ENCODE measurements around the gene AFF3.

AFF3 gene

DNA sequence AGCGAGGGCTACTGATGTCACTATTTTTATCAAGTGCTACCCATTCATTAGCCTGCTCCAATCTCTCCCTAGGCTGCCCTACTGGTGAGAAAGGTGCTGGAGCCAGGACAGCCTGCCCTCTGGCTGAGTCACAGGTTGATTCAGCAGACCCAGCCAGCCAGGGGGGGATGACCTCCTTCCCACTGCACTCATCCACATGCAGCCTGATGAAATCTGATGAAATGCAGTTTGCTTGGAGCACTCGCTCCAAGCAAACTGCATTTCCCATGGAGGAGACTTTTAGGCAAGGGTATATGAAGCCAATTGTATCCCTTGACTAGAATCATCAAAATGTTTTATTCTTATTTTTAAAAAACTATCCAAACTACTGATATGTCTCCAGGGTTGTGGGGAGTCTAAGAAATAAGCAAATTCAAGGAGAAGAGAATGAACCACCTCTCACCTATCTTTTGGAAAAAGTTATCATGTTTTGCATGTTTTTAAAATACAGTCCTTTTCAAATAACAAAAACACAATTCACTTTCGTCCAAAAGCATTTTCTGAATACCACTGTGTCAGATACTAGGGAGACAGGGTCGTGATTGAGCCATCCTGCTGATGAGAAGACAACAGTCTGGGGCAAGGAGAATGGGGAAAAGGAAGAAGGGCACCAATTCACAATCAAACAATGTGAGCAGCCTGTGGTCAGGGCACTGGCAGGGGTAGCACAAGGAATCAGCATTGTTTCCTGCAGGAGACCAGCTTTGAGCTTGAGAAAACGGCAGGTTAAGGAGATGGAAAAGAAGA lies 128.3 kb downstream of the AFF3 start:
- Histone ChIP-seq H3K79me2 (ENCODE audit: control insufficient read depth, insufficient read depth, low read length, unreplicated experiment) (no peaks in the 10 kb centered on the region), H2AFZ (ENCODE audit: low read length, unreplicated experiment) (no peak overlapping the region), H3K36me3 (ENCODE audit: insufficient read depth, low read length) (no peaks in the 10 kb centered on the region), H3K4me1 (ENCODE audit: control insufficient read depth, insufficient read depth, low read length, unreplicated experiment) (peaks cover 63% of the 10 kb centered on the region), H3K4me3 (ENCODE audit: low read depth, low read length) (0 out of 2 replicates have a peak overlapping the region, but pooled peaks have one; percentile 3), H3K27me3 (ENCODE audit: insufficient read depth, low read length) (no peaks in the 10 kb centered on the region), H3K27ac (ENCODE audit: low read depth, low read length) (peak overlapping the region; percentile 91)

DNA sequence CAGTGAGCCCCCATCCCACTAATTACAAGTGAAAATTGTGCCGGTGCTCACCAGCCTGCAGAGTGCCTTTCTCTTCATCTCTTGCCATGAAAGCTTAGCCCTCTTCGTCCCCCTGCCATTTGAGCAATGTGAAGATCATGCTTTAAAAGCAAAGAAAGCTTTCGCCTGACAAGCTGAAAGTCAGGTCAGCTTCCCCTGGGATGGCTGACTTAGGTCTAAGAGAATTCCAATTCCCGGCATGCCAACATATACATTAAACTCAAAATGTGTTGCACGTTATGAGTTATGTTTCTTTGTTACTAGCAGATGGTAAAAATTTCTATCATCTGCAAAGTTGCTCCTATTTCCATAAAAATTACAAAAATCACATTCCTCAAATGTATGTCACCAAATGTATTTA lies 129.8 kb downstream of the AFF3 start:
- no peaks in the 10 kb centered on the region for H3K27me3 ChIP-seq (ENCODE audit: insufficient read depth, low read length)
- no peaks in the 10 kb centered on the region for H3K36me3 ChIP-seq (ENCODE audit: insufficient read depth, low read length)
- H3K27ac ChIP-seq (ENCODE audit: low read depth, low read length) = peak overlapping the region; percentile 91
- no peaks in the 10 kb centered on the region for H3K79me2 ChIP-seq (ENCODE audit: control insufficient read depth, insufficient read depth, low read length, unreplicated experiment)
- H2AFZ ChIP-seq (ENCODE audit: low read length, unreplicated experiment) = peak overlapping the region; percentile 51
- peak overlapping the region; percentile 58; the same call in 1 of the 2 replicates for H3K4me3 ChIP-seq (ENCODE audit: low read depth, low read length)
- H3K4me1 ChIP-seq (ENCODE audit: control insufficient read depth, insufficient read depth, low read length, unreplicated experiment) = peaks cover 48% of the 10 kb centered on the region

DNA sequence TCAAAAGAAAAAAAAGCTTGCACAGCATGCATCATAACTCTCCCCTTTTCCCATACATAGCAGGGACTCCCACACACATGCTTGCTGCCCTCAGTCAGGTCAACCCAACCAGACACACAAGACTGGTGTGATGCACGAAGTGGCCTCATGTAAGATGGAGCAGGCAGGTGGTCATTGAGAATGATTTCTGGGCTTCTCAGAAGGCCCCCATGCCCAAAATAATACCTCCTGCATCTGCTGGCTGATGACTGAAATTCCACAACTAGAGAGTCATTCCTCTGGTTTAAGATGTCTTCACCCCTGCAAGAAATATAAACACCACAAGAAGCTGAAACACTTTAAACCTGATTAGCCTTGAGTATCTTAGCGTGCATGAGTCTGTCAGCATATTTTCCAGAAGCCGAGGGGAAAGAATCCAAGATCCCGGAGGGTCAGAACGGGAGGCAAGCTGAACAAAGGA lies 131.1 kb downstream of the AFF3 start:
- H3K27ac ChIP-seq (ENCODE audit: low read depth, low read length) = peak overlapping the region; percentile 61
- H3K79me2 ChIP-seq (ENCODE audit: control insufficient read depth, insufficient read depth, low read length, unreplicated experiment) = no peaks in the 10 kb centered on the region
- H3K27me3 ChIP-seq (ENCODE audit: insufficient read depth, low read length) = no peaks in the 10 kb centered on the region
- peaks cover 40% of the 10 kb centered on the region for H3K4me1 ChIP-seq (ENCODE audit: control insufficient read depth, insufficient read depth, low read length, unreplicated experiment)
- H3K36me3 ChIP-seq (ENCODE audit: insufficient read depth, low read length) = no peaks in the 10 kb centered on the region
- peak overlapping the region; percentile 35 for H2AFZ ChIP-seq (ENCODE audit: low read length, unreplicated experiment)
- H3K4me3 ChIP-seq (ENCODE audit: low read depth, low read length) = peak overlapping the region; percentile 58

DNA sequence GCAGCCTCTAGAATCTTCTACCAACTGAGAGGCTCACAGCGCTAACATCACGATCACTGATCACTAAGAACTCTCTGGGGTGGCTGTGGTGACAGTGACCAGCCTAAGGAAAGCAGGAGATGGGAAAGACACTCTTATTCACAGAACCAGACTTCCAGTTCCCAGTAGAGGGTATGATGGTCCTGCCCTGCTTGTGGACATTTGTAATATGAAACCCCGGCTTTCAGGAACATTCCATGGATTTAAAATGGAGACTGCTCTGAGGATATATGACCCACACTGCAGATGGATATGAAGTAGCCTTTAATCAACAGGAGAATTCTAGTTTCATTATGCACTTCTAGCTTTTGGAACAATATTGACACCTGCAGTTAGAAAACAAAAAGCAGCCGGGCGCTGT lies 131.8 kb downstream of the AFF3 start:
- Histone ChIP-seq H3K27ac (ENCODE audit: low read depth, low read length) (no peak overlapping the region), H3K36me3 (ENCODE audit: insufficient read depth, low read length) (no peaks in the 10 kb centered on the region), H2AFZ (ENCODE audit: low read length, unreplicated experiment) (no peak overlapping the region), H3K79me2 (ENCODE audit: control insufficient read depth, insufficient read depth, low read length, unreplicated experiment) (no peaks in the 10 kb centered on the region), H3K27me3 (ENCODE audit: insufficient read depth, low read length) (no peaks in the 10 kb centered on the region), H3K4me1 (ENCODE audit: control insufficient read depth, insufficient read depth, low read length, unreplicated experiment) (peaks cover 40% of the 10 kb centered on the region), H3K4me3 (ENCODE audit: low read depth, low read length) (no peak overlapping the region)

DNA sequence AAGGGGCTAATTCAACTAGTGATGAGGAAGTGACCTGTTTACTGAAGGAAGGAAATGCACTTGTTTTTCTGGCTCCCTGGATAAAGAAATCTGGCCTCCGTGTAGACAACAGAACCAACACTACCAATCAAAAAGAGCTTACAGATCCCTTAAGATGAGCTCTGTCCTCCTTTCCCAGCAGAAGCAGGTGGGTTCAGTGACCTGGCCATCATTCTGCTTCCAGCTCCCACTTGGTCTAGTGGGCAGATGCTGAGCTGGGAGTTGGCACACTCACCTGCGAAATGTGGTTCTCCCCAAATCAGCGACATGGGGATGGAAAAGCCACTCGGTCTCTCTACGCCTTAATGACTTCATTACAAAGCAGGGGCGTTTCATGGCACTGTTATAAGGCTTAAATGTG lies 132.6 kb downstream of the AFF3 start:
- Histone ChIP-seq H3K27ac (ENCODE audit: low read depth, low read length) (no peak overlapping the region), H2AFZ (ENCODE audit: low read length, unreplicated experiment) (no peak overlapping the region)

DNA sequence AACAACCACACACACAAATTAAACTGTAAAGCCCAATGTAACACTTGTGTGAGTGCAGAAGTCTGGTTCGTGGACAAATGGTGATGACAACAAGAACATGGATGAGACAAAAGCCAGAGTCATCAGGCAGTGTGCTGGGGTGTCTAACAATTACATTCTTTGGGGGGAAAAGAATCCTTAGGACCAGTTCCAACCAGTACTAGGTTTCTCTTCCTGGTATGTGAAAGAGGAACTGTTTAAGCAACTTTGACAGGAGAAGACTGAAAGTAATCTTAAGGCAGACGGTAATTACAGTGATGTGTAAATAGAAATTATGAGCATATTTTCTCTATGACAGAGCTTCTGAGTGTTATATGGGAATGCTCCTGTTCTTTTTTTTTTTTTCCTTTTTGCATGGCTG lies 133.4 kb downstream of the AFF3 start:
- no peak overlapping the region for H3K4me3 ChIP-seq (ENCODE audit: low read depth, low read length)
- no peaks in the 10 kb centered on the region for H3K36me3 ChIP-seq (ENCODE audit: insufficient read depth, low read length)
- H2AFZ ChIP-seq (ENCODE audit: low read length, unreplicated experiment) = no peak overlapping the region
- H3K27ac ChIP-seq (ENCODE audit: low read depth, low read length) = no peak overlapping the region
- H3K4me1 ChIP-seq (ENCODE audit: control insufficient read depth, insufficient read depth, low read length, unreplicated experiment) = peaks cover 33% of the 10 kb centered on the region
- H3K27me3 ChIP-seq (ENCODE audit: insufficient read depth, low read length) = no peaks in the 10 kb centered on the region
- no peaks in the 10 kb centered on the region for H3K79me2 ChIP-seq (ENCODE audit: control insufficient read depth, insufficient read depth, low read length, unreplicated experiment)

More for the DNA sequence above, 132.6 kb downstream of the AFF3 start:
- H3K4me1 ChIP-seq (ENCODE audit: control insufficient read depth, insufficient read depth, low read length, unreplicated experiment) = peaks cover 40% of the 10 kb centered on the region
- no peak overlapping the region for H3K4me3 ChIP-seq (ENCODE audit: low read depth, low read length)
- no peaks in the 10 kb centered on the region for H3K27me3 ChIP-seq (ENCODE audit: insufficient read depth, low read length)
- H3K36me3 ChIP-seq (ENCODE audit: insufficient read depth, low read length) = no peaks in the 10 kb centered on the region
- H3K79me2 ChIP-seq (ENCODE audit: control insufficient read depth, insufficient read depth, low read length, unreplicated experiment) = no peaks in the 10 kb centered on the region

DNA sequence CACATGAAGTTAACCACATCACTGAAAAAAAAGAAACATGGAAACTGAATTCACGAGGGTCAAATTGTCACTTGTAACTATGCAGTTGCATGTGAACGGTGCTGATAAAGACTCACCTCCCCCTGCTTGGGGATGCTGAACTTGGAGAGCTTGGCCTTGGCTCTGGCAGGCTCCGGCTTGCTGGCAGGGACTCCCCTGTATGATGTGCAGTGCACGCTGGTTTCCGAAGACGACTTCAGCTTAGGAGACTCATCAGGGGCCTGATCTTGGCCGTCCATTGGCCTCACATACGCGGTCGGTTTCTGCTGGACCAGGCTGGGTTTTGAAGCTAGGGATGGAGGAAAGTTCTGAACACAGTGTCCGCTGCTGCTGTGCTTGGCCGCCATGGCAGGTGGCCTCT lies 135.9 kb downstream of the AFF3 start:
- H3K4me1 ChIP-seq (ENCODE audit: control insufficient read depth, insufficient read depth, low read length, unreplicated experiment) = peaks cover 10% of the 10 kb centered on the region
- H3K4me3 ChIP-seq (ENCODE audit: low read depth, low read length) = no peak overlapping the region
- no peak overlapping the region for H3K27ac ChIP-seq (ENCODE audit: low read depth, low read length)
- H3K36me3 ChIP-seq (ENCODE audit: insufficient read depth, low read length) = no peaks in the 10 kb centered on the region
- H2AFZ ChIP-seq (ENCODE audit: low read length, unreplicated experiment) = no peak overlapping the region
- no peaks in the 10 kb centered on the region for H3K27me3 ChIP-seq (ENCODE audit: insufficient read depth, low read length)
- no peaks in the 10 kb centered on the region for H3K79me2 ChIP-seq (ENCODE audit: control insufficient read depth, insufficient read depth, low read length, unreplicated experiment)

DNA sequence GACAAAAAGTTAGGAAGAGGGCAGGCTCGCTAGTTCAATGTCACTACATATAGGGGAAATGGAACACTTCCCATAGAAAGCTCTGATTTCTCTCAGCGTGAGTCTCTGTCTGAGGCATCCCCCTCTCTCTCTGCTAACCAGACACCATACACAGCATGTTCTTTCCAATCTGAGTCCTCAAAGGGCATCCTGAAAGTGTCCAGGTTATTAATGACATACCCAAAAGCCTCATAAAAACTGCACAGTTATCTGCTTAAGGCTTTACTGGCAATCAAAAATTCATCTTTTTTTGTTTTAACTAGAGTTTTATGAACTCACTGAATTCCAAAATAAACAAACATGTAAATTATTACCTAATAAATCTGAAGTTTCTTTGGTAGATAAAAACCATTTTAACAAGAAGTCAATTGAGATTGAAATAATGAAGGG lies 137.4 kb downstream of the AFF3 start:
- Histone ChIP-seq H2AFZ (ENCODE audit: low read length, unreplicated experiment) (no peak overlapping the region), H3K4me1 (ENCODE audit: control insufficient read depth, insufficient read depth, low read length, unreplicated experiment) (no peaks in the 10 kb centered on the region), H3K36me3 (ENCODE audit: insufficient read depth, low read length) (no peaks in the 10 kb centered on the region), H3K27ac (ENCODE audit: low read depth, low read length) (no peak overlapping the region), H3K79me2 (ENCODE audit: control insufficient read depth, insufficient read depth, low read length, unreplicated experiment) (no peaks in the 10 kb centered on the region), H3K4me3 (ENCODE audit: low read depth, low read length) (no peak overlapping the region), H3K27me3 (ENCODE audit: insufficient read depth, low read length) (no peaks in the 10 kb centered on the region)

DNA sequence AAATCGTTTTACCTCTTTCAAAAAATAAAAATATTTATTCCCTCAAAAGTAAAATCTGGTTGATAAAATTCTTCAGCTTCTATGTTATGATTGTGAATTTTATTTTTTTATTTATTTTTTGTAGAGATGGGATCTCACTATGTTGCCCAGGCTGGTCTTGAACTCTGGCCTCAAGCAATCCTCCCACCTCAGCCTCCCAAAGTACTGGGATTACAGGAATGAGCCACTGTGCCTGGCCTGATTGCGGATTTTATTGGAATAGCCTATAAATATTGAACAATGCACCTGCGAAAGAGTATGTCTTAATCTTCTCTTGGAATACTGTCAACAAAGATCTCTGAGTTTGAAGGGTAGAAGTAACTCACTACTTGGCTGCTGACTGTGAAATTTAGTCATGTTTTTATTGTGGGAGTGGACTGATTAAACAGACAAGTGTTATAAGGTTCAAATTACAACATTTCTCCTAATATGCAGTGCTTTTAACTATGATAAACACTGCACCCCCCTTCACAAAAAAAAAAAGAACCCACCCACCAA lies 138.0 kb downstream of the AFF3 start:
- no peaks in the 10 kb centered on the region for H3K79me2 ChIP-seq (ENCODE audit: control insufficient read depth, insufficient read depth, low read length, unreplicated experiment)
- no peaks in the 10 kb centered on the region for H3K4me1 ChIP-seq (ENCODE audit: control insufficient read depth, insufficient read depth, low read length, unreplicated experiment)
- no peak overlapping the region for H3K4me3 ChIP-seq (ENCODE audit: low read depth, low read length)
- H2AFZ ChIP-seq (ENCODE audit: low read length, unreplicated experiment) = no peak overlapping the region
- H3K27me3 ChIP-seq (ENCODE audit: insufficient read depth, low read length) = no peaks in the 10 kb centered on the region
- H3K27ac ChIP-seq (ENCODE audit: low read depth, low read length) = no peak overlapping the region
- no peaks in the 10 kb centered on the region for H3K36me3 ChIP-seq (ENCODE audit: insufficient read depth, low read length)

DNA sequence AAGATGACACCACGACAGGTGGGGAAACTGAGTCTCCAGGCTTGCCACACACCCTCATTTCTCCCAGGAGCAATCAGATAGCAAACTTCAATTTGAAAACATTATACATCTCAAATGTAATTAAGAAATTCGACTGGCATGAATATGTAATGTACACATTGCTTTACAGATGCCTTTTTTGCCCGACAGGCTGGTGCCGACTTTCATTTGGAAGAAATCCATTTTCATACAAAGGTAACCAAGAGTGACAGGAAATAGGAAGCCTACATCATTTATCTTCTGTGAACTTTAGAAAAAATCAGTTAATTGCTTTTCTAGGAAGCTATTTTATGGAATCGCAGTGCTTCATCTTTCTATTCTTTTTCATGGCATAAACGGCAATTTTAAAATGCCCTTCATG lies 140.3 kb downstream of the AFF3 start:
- Histone ChIP-seq H3K27ac (ENCODE audit: low read depth, low read length) (no peak overlapping the region), H3K4me1 (ENCODE audit: control insufficient read depth, insufficient read depth, low read length, unreplicated experiment) (no peaks in the 10 kb centered on the region), H3K36me3 (ENCODE audit: insufficient read depth, low read length) (no peaks in the 10 kb centered on the region), H2AFZ (ENCODE audit: low read length, unreplicated experiment) (no peak overlapping the region), H3K4me3 (ENCODE audit: low read depth, low read length) (no peak overlapping the region), H3K27me3 (ENCODE audit: insufficient read depth, low read length) (no peaks in the 10 kb centered on the region), H3K79me2 (ENCODE audit: control insufficient read depth, insufficient read depth, low read length, unreplicated experiment) (no peaks in the 10 kb centered on the region)

Measured in ACC112 (cell line).